Activated CD4-positive, alpha-beta T cell treated with anti-CD3 and anti-CD28 coated beads, Interleukin-2, amount 50 U/mL, for 4 hours (primary cell): ENCODE data around the gene MYBPHL.

Experiments used
- DNase-seq, 2 experiments: peaks; one replicate each; pipeline ENCODE4 v3.0.0-alpha.2; 2020

The MYBPHL gene

DNA sequence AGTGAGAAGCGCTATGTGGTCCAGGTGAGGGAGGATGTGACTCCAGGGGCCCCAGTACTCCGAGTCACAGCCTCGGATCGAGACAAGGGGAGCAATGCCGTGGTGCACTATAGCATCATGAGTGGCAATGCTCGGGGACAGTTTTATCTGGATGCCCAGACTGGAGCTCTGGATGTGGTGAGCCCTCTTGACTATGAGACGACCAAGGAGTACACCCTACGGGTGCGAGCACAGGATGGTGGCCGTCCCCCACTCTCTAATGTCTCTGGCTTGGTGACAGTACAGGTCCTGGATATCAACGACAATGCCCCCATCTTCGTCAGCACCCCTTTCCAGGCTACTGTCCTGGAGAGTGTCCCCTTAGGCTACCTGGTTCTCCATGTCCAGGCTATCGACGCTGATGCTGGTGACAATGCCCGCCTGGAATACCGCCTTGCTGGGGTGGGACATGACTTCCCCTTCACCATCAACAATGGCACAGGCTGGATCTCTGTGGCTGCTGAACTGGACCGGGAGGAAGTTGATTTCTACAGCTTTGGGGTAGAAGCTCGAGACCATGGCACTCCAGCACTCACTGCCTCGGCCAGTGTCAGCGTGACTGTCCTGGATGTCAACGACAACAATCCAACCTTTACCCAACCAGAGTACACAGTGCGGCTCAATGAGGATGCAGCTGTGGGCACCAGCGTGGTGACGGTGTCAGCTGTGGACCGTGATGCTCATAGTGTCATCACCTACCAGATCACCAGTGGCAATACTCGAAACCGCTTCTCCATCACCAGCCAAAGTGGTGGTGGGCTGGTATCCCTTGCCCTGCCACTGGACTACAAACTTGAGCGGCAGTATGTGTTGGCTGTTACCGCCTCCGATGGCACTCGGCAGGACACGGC is 55.3 kb downstream of the MYBPHL start:
- DNase-seq = no peak

DNA sequence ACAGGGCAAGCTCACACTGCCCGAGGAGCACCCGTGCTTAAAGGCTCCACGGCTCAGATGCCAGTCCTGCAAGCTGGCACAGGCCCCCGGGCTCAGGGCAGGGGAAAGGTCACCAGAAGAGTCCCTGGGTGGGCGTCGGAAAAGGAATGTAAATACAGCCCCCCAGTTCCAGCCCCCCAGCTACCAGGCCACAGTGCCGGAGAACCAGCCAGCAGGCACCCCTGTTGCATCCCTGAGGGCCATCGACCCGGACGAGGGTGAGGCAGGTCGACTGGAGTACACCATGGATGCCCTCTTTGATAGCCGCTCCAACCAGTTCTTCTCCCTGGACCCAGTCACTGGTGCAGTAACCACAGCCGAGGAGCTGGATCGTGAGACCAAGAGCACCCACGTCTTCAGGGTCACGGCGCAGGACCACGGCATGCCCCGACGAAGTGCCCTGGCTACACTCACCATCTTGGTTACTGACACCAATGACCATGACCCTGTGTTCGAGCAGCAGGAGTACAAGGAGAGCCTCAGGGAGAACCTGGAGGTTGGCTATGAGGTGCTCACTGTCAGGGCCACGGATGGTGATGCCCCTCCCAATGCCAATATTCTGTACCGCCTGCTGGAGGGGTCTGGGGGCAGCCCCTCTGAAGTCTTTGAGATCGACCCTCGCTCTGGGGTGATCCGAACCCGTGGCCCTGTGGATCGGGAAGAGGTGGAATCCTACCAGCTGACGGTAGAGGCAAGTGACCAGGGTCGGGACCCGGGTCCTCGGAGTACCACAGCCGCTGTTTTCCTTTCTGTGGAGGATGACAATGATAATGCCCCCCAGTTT is 56.1 kb downstream of the MYBPHL start:
- no peak for DNase-seq

DNA sequence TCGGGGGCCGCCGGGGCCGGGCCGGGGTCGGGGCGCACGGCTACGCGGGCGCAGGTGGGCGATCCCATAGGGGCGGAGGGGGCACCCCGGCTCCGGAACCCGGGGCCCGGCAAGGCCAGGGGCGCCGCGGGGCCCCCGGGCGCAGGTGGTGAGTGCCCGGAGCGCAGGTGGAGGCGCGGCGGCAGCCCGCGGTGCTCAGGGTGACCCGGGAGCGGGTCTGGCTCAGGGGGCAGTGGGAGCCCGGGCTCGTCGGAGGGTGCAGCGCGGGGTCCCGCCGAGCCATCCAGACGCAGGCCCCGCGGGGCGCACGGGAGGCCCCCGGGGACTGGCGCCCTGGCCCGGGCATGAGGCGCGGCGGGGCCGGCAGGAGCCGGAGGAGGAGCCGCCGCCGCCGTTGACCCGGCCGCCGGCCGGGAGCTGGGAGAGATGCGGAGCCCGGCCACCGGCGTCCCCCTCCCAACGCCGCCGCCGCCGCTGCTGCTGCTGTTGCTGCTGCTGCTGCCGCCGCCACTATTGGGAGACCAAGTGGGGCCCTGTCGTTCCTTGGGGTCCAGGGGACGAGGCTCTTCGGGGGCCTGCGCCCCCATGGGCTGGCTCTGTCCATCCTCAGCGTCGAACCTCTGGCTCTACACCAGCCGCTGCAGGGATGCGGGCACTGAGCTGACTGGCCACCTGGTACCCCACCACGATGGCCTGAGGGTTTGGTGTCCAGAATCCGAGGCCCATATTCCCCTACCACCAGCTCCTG is 57.0 kb downstream of the MYBPHL start:
- DNase-seq = no peak

DNA sequence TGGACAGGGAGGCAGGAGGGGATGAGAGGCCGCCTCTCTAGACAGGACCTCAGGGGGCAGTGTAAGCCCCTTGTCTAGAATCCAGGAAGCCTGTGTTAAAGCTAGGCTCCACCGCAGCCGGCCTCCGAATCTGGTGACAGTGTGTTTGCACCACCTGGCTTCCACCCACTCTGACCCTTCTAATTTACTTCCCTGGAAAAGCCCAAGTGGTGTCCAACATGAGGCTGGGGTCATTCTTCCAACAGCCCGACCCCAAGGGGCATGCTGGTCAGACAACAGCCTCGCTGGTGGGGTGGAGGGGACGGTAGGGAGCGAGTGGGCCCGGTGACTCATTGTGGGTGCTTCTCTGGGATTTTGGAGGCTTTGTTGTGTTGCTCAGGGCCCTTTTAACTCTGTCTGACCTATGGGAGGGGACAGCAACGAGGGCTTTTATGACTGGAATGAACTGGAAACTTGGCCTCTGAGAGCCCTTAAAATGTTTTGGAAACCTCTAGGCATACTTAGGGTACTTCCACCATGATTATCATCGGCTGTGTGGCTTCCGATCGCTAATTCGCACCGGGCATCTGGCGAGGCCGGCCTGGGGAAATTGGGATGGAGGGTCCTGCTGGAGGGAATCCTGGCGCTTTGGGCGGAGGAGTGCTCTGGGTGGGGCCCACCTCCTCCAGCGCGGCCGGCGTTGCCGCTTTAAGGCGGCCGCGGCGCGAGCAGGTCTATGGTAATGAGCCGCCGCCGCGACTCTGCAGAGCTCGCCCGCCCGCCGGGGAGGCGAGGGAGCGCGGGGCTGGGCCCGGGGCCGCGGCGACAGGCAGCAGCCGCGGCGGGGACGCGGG is 57.8 kb downstream of the MYBPHL start, which contains the start of gene CELSR2:
TSS of gene CELSR2 (plus strand) at position 743 of the 833 bp plus-strand sequence. CDS start 541 bp downstream, outside the sequence.
- DNase-seq = peak; percentile 35 to 42

DNA sequence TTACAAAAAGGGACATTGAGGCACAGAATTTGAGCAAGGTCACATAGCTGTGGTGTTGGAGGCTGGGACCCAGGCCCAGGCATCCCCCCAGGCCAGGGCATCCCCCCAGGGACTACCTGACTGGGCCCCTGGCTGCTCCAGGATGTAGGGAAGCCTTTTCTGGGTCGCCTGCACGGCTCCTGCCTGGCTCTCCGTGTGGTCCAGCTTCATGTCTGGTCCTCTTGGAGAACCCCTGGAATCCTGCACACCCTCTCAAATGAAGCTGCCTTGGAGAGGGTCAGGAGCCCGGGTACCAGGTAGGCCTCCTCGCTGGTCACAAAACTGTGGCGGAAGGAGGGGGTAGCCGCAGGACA is 58.4 kb downstream of the MYBPHL start:
- DNase-seq = no peak

DNA sequence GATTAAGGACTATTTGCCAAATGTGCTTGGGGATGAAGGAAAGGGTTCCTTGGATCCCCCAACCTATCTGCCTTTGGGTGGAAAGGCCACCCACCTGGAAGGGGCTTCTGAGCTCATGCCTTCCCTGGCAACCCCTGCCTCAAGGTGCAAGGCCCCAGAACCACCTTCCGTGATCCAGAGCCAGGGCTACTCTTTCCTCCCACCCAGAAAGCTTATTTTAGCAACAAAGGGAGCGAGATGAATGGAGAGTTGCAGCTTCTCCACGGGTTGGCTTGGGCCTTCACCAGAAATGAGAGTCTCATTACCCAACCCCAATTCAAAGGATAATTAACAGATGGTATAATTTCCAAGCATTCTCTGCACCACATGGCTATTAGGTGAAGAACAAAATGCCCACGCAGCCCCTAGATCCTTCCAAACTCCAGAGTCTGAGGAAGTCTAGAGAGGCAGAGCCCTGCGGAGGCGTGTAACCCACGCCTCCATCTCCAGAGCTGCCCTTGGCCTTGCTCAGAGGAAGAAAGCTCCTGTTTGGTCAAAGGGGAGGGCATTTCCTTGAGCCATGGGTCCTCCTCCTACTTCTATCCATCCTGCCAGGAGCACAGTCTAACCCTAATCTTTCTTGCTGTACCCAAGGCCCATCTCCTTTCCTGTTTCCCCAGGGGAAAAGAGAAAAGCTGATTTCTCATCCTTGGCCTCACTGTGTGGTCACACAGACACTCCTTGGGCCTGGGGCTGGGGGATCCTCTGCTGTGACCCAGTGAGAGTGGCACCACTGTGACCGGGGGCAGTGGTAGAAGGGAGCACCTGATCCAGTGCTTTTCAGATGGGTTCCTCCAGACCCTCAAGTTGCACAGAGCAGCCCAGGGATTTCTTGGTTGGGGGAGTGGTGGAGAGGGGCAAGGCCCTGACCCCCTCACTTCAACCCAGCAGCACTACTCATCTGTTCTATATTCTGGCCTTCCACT is 59.1 kb downstream of the MYBPHL start:
- DNase-seq = no peak

DNA sequence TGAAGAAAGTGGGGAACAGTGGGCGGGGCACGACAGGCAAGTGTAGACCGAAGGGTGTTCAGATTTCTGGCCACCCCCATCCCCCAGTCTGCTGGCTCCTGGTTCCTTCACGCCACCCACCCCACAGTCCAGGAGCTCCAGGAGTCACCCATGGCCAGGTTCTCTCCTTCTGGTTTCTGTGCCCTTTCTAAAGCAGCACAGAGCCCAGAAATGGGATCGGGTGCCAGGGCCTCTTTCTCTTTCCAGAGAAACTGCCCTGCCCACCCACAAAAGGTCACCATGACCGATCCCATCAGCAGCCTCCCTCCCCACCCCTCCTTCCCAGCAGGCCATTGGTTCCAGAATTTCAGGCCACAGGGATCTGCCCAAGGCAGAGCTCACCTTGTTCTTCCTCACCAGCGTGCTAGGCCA is 60.7 kb downstream of the MYBPHL start:
- no peak for DNase-seq

DNA sequence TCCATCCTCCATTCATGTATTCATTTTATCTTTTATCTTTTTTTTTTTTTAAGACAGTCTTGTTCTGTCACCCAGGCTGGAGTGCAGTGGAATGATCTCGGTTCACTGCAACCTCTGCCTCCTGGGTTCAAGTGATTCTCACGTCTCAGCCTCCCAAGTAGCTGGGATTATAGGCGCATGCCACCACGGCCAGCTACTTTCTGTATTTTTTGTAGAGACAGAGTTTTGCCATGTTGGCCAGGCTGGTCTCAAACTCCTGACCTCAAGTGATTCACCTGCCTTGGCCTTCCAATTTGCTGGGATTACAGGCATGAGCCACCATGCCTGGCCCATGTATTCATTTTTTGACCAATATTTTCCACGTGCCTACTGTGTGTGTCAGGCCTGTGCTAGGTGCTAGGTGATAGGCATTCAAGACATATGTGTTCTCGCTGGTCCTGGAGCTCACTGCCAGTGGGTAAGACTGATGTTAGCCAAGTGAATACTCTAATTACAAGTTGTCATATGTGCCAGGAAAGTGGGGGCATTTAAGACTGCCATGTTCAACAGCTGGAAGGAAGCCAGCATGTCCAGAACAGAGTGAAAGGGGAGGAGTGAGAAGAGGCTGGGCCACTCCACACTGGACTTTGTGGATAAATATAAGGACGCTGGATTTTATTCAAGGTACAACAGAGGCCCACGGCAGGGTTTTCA is 62.8 kb downstream of the MYBPHL start:
- DNase-seq = no peak

DNA sequence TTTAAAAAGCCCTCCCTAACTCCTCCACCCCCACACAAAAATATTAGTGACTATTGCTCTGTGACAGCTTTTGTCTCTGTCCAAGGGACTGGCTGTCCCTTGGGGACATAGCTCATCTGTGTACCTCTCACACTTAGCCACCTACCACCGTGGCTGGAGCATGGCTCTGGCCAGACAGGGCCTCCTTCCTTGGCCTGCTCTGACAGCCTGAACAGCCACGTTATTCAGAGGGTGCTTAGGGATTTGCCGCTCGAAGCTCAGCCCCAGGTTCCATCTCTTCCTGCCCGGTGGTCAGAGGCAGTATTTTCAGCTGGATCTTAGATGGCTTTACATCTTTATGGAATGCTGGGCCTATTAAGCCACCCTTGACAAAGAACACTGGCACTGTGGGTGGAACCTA is 63.6 kb downstream of the MYBPHL start:
- no peak for DNase-seq

DNA sequence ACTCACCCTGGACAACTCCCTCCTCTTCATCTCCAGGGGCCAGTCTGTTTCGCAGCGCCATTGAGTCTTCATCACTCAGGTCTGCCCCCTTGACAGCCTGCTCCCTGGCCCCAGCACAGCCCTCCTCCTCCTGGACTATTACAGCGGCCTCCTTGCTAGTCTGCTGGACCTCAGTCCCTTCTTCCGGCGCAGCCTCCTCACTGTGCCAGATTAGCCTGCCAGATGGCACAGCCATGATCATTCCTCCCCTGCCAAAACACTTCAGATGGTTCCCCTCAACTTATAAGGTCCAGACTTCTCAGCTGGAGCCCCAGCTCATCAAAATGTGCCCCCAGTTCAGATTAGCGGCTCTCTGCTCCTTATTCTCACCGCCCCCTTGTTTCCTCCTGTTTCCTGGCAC is 64.4 kb downstream of the MYBPHL start:
- DNase-seq = no peak
